Panc1 (cell line): ENCODE results near the gene TPRG1. TPM values are rescaled to one million over a fixed set of nuclear protein-coding genes. Genes with fewer than 3 reads are reported as not detected.

Source experiments
- ATAC-seq: fragments of 200-7000 bp; cut with Tn5 transposase; 2 replicates; pipeline ENCODE4 v1.9.1; 2020; ENCODE audit warnings: mild to moderate bottlenecking, moderate library complexity
- BruUV-seq: library from RNA; stranded (reverse); fragments of 400-500 nt; replicated peaks from 2 replicates; lab custom pipeline; 2021; lab: Mats Ljungman, UMichigan
- CTCF ChIA-PET: fragments of 300-600 bp; sonication (Branson Sonifier 250); formaldehyde crosslinking; loops from one replicate; lab custom pipeline; 2022; ENCODE audit warnings: antibody characterized with exemption; lab: Charles Lee
- POLR2A ChIA-PET: fragments of 300-600 bp; sonication (Branson Sonifier 250); formaldehyde crosslinking; loops from one replicate; lab custom pipeline; 2022; ENCODE audit warnings: antibody characterized with exemption; lab: Charles Lee
- DNase-seq: peaks from one replicate; pipeline ENCODE4 v3.0.0-alpha.2; 2010; ENCODE audit warnings: low read depth, low spot score
- H3K27ac ChIP-seq: 2 replicates; pipeline ENCODE4 v1.5.1; 2011; ENCODE audit warnings: mild to moderate bottlenecking, low read length, inconsistent platforms
- H3K27me3 ChIP-seq: fragments of 200-500 bp; sonication (Bioruptor generic); 2 replicates; pipeline ENCODE4 v1.6.0; 2014; ENCODE audit warnings: low read length, inconsistent platforms; ENCODE audit not compliant: control insufficient read depth, insufficient read depth
- H3K36me3 ChIP-seq: fragments of 200-500 bp; sonication (Bioruptor generic); 2 replicates; pipeline ENCODE4 v1.5.1; 2014; ENCODE audit warnings: inconsistent platforms, mild to moderate bottlenecking, low read length, moderate library complexity; ENCODE audit not compliant: control insufficient read depth, insufficient read depth
- H3K4me1 ChIP-seq: 2 replicates; pipeline ENCODE4 v1.5.1; 2011; ENCODE audit warnings: inconsistent platforms, mild to moderate bottlenecking, low read length, moderate library complexity; ENCODE audit not compliant: control insufficient read depth, insufficient read depth
- H3K4me3 ChIP-seq, 2 experiments: 2 replicates each; pipeline ENCODE4 v1.5.1; 2011 to 2012; ENCODE audit warnings: low read depth in 2 of 2, low read length in 2 of 2, mild to moderate bottlenecking in 2 of 2, inconsistent platforms in 1 of 2, moderate library complexity in 1 of 2
- H3K9me3 ChIP-seq: fragments of 200-500 bp; sonication (Bioruptor generic); 2 replicates; pipeline ENCODE4 v1.5.1; 2014; ENCODE audit warnings: low read depth, mild to moderate bottlenecking, inconsistent platforms, low read length, moderate library complexity; ENCODE audit not compliant: control insufficient read depth, insufficient read depth
- POLR2AphosphoS5 ChIP-seq: IDR thresholded peaks from 2 replicates; pipeline ENCODE4 v1.6.1; 2012; ENCODE audit warnings: mild to moderate bottlenecking, low read depth, low read length, moderate library complexity
- REST ChIP-seq, 2 experiments: IDR thresholded peaks; 2 replicates each; pipeline ENCODE4 v1.6.1; 2011 to 2012; ENCODE audit warnings: low read depth in 2 of 2, control low read depth in 1 of 2, low read length in 1 of 2, mild to moderate bottlenecking in 1 of 2, moderate library complexity in 1 of 2; ENCODE audit not compliant: insufficient read depth in 1 of 2
- SIN3A ChIP-seq: IDR thresholded peaks from 2 replicates; pipeline ENCODE4 v1.6.1; 2012; ENCODE audit warnings: low read depth, mild to moderate bottlenecking, low read length, moderate library complexity, borderline replicate concordance; ENCODE audit not compliant: insufficient read depth
- TCF7L2 ChIP-seq: IDR thresholded peaks from 2 replicates; pipeline ENCODE4 v1.6.1; 2011; ENCODE audit warnings: mild to moderate bottlenecking, low read depth, low read length, inconsistent platforms
- in situ Hi-C: cut with HindIII; loops from 2 replicates; pipeline ENCODE4 v1.10.0; 2016; ENCODE audit warnings: low sequenced_read_pairs, low pct_unique_long_range_greater_than_20kb
- intact Hi-C: fragments of 100-400 bp; cut with micrococcal nuclease; formaldehyde crosslinking; loops from one replicate; pipeline ENCODE4 v1.10.0; 2022; ENCODE audit not compliant: unreplicated experiment
- total RNA-seq: library from RNA; stranded (reverse); gene quantifications from one replicate; pipeline ENCODE4 v1.2.1, GENCODE V29; 2021; ENCODE audit not compliant: unreplicated experiment
- TF ChIP-seq, protein P1 (sequence below): fragments of 450-650 bp; IDR thresholded peaks from 2 replicates; pipeline ENCODE4 v1.5.1; 2017; ENCODE audit warnings: mild to moderate bottlenecking

TPRG1 gene
- total RNA-seq, 1 experiment from 2014 or later: not detected

DNA sequence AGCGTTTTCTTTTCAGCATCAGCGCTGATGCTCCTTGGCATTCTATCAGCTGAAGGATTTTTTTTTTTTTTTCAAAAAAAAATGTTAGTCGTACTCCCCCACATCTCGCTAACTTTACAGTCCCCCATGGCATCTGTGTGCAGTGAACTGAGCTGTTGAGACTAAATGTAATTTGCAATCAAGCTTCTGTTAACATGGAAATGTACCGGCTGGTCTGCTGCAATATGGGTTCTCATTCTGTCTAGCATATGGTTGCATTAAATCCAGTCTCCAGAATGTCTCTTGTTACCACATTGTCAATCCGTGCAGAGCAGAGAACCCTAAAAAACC, 32.2 kb upstream of the TPRG1 start:
- DNase-seq (no peak), ATAC-seq (no peak)
- in situ Hi-C loops (no loop called here), intact Hi-C loops (loop anchor here (10.0 kb wide), 1 partner anchor 155 kb away; no protein-coding TSS in a partner anchor)
- Histone ChIP-seq H3K4me1 (no peaks in the 10 kb centered on the region), H3K27me3 (peaks cover 9% of the 10 kb centered on the region; the same call in 1 of the 2 replicates), H3K4me3 (no peak overlapping the region), H3K9me3 (no peaks in the 10 kb centered on the region), H3K27ac (no peak overlapping the region), H3K36me3 (no peaks in the 10 kb centered on the region)
- no peak for TF ChIP-seq REST (IDR thresholded peaks at IDR 0.05; ENCODE audit: insufficient read depth in 1 of 2, low read depth in 2 of 2, low read length in 1 of 2)
- TF ChIP-seq SIN3A: no peak
- TF ChIP-seq, protein P1, sequence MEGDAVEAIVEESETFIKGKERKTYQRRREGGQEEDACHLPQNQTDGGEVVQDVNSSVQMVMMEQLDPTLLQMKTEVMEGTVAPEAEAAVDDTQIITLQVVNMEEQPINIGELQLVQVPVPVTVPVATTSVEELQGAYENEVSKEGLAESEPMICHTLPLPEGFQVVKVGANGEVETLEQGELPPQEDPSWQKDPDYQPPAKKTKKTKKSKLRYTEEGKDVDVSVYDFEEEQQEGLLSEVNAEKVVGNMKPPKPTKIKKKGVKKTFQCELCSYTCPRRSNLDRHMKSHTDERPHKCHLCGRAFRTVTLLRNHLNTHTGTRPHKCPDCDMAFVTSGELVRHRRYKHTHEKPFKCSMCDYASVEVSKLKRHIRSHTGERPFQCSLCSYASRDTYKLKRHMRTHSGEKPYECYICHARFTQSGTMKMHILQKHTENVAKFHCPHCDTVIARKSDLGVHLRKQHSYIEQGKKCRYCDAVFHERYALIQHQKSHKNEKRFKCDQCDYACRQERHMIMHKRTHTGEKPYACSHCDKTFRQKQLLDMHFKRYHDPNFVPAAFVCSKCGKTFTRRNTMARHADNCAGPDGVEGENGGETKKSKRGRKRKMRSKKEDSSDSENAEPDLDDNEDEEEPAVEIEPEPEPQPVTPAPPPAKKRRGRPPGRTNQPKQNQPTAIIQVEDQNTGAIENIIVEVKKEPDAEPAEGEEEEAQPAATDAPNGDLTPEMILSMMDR: no peak
- TF ChIP-seq POLR2AphosphoS5: no peak
- TF ChIP-seq TCF7L2: no peak
- POLR2A ChIA-PET: no interaction called here
- CTCF ChIA-PET: interaction anchor here (0.7 kb wide), 1 partner anchor 225 kb away, joined by 5 read pairs; no protein-coding TSS in a partner anchor
- no TSS peak for BruUV-seq

DNA sequence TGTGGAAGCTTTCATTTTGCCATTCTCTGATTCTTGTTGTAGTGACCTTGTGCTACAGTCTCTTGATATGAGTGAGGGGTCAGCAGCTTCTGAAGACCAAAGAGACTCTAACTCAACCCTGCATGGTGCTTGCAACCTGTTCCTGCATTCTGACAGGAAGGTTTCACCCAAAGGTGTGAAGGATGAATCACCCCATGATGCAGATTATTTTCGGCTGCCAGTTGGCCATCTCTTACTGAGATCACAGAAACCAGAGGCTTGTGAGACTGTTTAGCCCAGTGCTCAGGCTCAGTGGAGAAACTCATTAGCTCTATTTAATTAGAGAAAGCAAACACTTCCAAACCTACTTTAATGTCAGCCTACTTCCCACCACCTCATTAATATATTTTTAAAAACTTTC, 29.2 kb upstream of the TPRG1 start:
- no peaks in the 10 kb centered on the region for H3K9me3 ChIP-seq
- intact Hi-C loops (no loop called here), in situ Hi-C loops (loop anchor here (10.0 kb wide), 1 partner anchor 1398 kb away; the partner anchor contains the start of gene BCL6)
- no TSS peak for BruUV-seq
- H3K4me3 ChIP-seq: no peak overlapping the region
- ATAC-seq (no peak), DNase-seq (no peak)
- H3K27ac ChIP-seq: no peak overlapping the region
- H3K4me1 ChIP-seq: peaks cover 2% of the 10 kb centered on the region; the same call in 1 of the 2 replicates
- H3K27me3 ChIP-seq: peaks cover 14% of the 10 kb centered on the region; the same call in 1 of the 2 replicates
- H3K36me3 ChIP-seq: no peaks in the 10 kb centered on the region
- POLR2A ChIA-PET: no interaction called here
- no peak for TF ChIP-seq POLR2AphosphoS5
- no peak for TF ChIP-seq TCF7L2
- TF ChIP-seq, protein P1: no peak
- TF ChIP-seq REST (IDR thresholded peaks at IDR 0.05; ENCODE audit: insufficient read depth in 1 of 2, low read depth in 2 of 2, low read length in 1 of 2): no peak
- no peak for TF ChIP-seq SIN3A
- CTCF ChIA-PET: no interaction called here
